ENCODE results near the gene PTPN2. TPM values are rescaled to one million over a fixed set of nuclear protein-coding genes. Genes with fewer than 3 reads are reported as not detected.
A peak's percentile ranks its signal among the peaks of the same experiment; 100 is the strongest.

Gene PTPN2
- total RNA-seq, 1 donor from 2014 or later: 31.4 TPM

GRCh38 chr18:12890964-12891363 lies 6.9 kb upstream of the PTPN2 start:
- Mint-ChIP-seq H3K27ac (no peak overlapping the region), H3K27me3 (peaks cover 11% of the 10 kb centered on the region), H3K36me3 (no peaks in the 10 kb centered on the region), H3K4me1 (ENCODE audit: unreplicated experiment) (no peaks in the 10 kb centered on the region), H3K9me3 (peaks cover 4% of the 10 kb centered on the region), H3K4me3 (no peak overlapping the region)
- no peak for TF ChIP-seq CTCF (conservative IDR thresholded peaks at IDR 0.05)
- DNase-seq (ENCODE audit: extremely low spot score, unreplicated experiment): no peak

GRCh38 chr18:12886498-12887126 lies 2.6 kb upstream of the PTPN2 start:
- no peak for DNase-seq (ENCODE audit: extremely low spot score, unreplicated experiment)
- Mint-ChIP-seq H3K4me3 (no peak overlapping the region), H3K27ac (peak overlapping the region; percentile 30), H3K4me1 (ENCODE audit: unreplicated experiment) (peaks cover 11% of the 10 kb centered on the region), H3K9me3 (no peaks in the 10 kb centered on the region), H3K36me3 (peaks cover under 1% of the 10 kb centered on the region), H3K27me3 (no peaks in the 10 kb centered on the region)
- peak; percentile 55 for TF ChIP-seq CTCF (conservative IDR thresholded peaks at IDR 0.05)

GRCh38 chr18:12885500-12885899 lies 1.5 kb upstream of the PTPN2 start:
- H3K9me3 Mint-ChIP-seq: no peaks in the 10 kb centered on the region
- H3K4me3 Mint-ChIP-seq: peak overlapping the region; percentile 96
- H3K27ac Mint-ChIP-seq: peak overlapping the region; percentile 97
- peaks cover 19% of the 10 kb centered on the region for H3K4me1 Mint-ChIP-seq (ENCODE audit: unreplicated experiment)
- H3K27me3 Mint-ChIP-seq: no peaks in the 10 kb centered on the region
- no peak for DNase-seq (ENCODE audit: extremely low spot score, unreplicated experiment)
- H3K36me3 Mint-ChIP-seq: peaks cover 3% of the 10 kb centered on the region
- TF ChIP-seq CTCF (conservative IDR thresholded peaks at IDR 0.05): no peak

- DNase-seq (ENCODE audit: extremely low spot score, unreplicated experiment): no peak
- Mint-ChIP-seq H3K27me3 (no peaks in the 10 kb centered on the region), H3K27ac (peak overlapping the region; percentile 97), H3K4me3 (peak overlapping the region; percentile 96), H3K9me3 (no peaks in the 10 kb centered on the region), H3K4me1 (ENCODE audit: unreplicated experiment) (peaks cover 26% of the 10 kb centered on the region), H3K36me3 (peaks cover 3% of the 10 kb centered on the region)
- TF ChIP-seq CTCF (conservative IDR thresholded peaks at IDR 0.05): no peak
These were observed 628 bp upstream of the PTPN2 start for GRCh38 chr18:12884406-12885323.

GRCh38 chr18:12883372-12883683 lies 709 bp downstream of the PTPN2 start:
- Mint-ChIP-seq H3K27me3 (no peaks in the 10 kb centered on the region), H3K27ac (peak overlapping the region; percentile 96), H3K36me3 (peaks cover 3% of the 10 kb centered on the region), H3K4me1 (ENCODE audit: unreplicated experiment) (peaks cover 33% of the 10 kb centered on the region), H3K4me3 (peak overlapping the region; percentile 90), H3K9me3 (no peaks in the 10 kb centered on the region)
- TF ChIP-seq CTCF (conservative IDR thresholded peaks at IDR 0.05): no peak
- DNase-seq (ENCODE audit: extremely low spot score, unreplicated experiment): no peak
